GM06990 (cell line): ENCODE results near the gene COMMD10.

Source experiments
- DNase-seq: peaks from one replicate; pipeline ENCODE4 v3.0.0-alpha.2; 2011; ENCODE audit not compliant: insufficient read length; ENCODE audit errors: extremely low read depth
- H3K27me3 ChIP-seq: replicated peaks from 2 replicates; pipeline ENCODE4 v1.6.0; 2011; ENCODE audit warnings: low read length; ENCODE audit not compliant: control insufficient read depth, insufficient read depth
- H3K36me3 ChIP-seq: 2 replicates; pipeline ENCODE4 v1.5.1; 2011; ENCODE audit warnings: low read length; ENCODE audit not compliant: control insufficient read depth, insufficient read depth
- H3K4me3 ChIP-seq: replicated peaks from 2 replicates; pipeline ENCODE4 v1.5.1; 2011; ENCODE audit warnings: low read depth, mild to moderate bottlenecking, control low read depth, low read length
- CTCF ChIP-seq: IDR thresholded peaks from 2 replicates; pipeline ENCODE4 v1.5.1; 2011; ENCODE audit warnings: low read length, control low read depth, mild to moderate bottlenecking, inconsistent platforms; ENCODE audit not compliant: insufficient read depth, poor library complexity, severe bottlenecking

The COMMD10 gene

GRCh38 chr5:116276952-116277351, 192.1 kb downstream of the COMMD10 start:
- no peak for DNase-seq
- Histone ChIP-seq H3K27me3 (no peaks in the 10 kb centered on the region), H3K36me3 (no peaks in the 10 kb centered on the region), H3K4me3 (no peak overlapping the region)
- no peak for TF ChIP-seq CTCF

GRCh38 chr5:116280149-116280803, 195.5 kb downstream of the COMMD10 start:
- no peak for TF ChIP-seq CTCF

GRCh38 chr5:116281309-116281708, 196.5 kb downstream of the COMMD10 start:
- no peak for DNase-seq
- Histone ChIP-seq H3K27me3 (no peaks in the 10 kb centered on the region), H3K4me3 (no peak overlapping the region), H3K36me3 (no peaks in the 10 kb centered on the region)
- TF ChIP-seq CTCF: no peak

More at GRCh38 chr5:116280149-116280803, 195.5 kb downstream of the COMMD10 start:
- Histone ChIP-seq H3K27me3 (no peaks in the 10 kb centered on the region), H3K4me3 (no peak overlapping the region), H3K36me3 (no peaks in the 10 kb centered on the region)
- DNase-seq: no peak

- no peaks in the 10 kb centered on the region for H3K27me3 ChIP-seq
- DNase-seq: no peak
- H3K36me3 ChIP-seq: no peaks in the 10 kb centered on the region
- H3K4me3 ChIP-seq: no peak overlapping the region
- TF ChIP-seq CTCF: no peak
Observed at GRCh38 chr5:116288524-116288923, 203.7 kb downstream of the COMMD10 start.

GRCh38 chr5:116289276-116289675, 204.5 kb downstream of the COMMD10 start:
- H3K36me3 ChIP-seq: no peaks in the 10 kb centered on the region
- no peaks in the 10 kb centered on the region for H3K27me3 ChIP-seq
- DNase-seq: no peak
- no peak overlapping the region for H3K4me3 ChIP-seq
- no peak for TF ChIP-seq CTCF

GRCh38 chr5:116291271-116291670, 206.4 kb downstream of the COMMD10 start:
- no peak overlapping the region for H3K4me3 ChIP-seq
- TF ChIP-seq CTCF: no peak
- H3K27me3 ChIP-seq: no peaks in the 10 kb centered on the region
- DNase-seq: no peak
- H3K36me3 ChIP-seq: no peaks in the 10 kb centered on the region
